ENCODE measurements around the gene MACROD2.
A peak's percentile ranks its signal among the peaks of the same experiment; 100 is the strongest.

MACROD2 gene

DNA sequence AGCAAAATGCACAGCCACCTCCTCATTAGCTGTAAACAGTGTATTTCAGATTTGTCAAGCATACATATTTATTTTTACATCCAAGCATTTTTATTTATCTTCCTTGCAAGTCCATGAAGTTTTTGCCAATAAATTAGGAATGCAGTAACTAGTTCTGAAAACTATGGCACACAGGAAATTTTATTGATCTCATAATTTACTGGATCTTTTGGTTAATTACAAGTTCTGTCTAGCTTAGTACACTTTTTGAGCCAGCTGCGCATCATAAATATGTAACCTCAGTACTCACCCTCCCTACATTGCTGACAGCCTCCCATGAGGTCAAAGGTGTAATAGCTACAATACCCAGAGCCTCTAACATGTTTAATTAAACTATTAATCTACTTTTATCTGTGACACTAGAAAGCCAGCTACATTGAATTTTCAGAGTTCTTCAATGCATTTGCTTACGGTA lies 1679.8 kb downstream of the MACROD2 start:
- no peak for DNase-seq

DNA sequence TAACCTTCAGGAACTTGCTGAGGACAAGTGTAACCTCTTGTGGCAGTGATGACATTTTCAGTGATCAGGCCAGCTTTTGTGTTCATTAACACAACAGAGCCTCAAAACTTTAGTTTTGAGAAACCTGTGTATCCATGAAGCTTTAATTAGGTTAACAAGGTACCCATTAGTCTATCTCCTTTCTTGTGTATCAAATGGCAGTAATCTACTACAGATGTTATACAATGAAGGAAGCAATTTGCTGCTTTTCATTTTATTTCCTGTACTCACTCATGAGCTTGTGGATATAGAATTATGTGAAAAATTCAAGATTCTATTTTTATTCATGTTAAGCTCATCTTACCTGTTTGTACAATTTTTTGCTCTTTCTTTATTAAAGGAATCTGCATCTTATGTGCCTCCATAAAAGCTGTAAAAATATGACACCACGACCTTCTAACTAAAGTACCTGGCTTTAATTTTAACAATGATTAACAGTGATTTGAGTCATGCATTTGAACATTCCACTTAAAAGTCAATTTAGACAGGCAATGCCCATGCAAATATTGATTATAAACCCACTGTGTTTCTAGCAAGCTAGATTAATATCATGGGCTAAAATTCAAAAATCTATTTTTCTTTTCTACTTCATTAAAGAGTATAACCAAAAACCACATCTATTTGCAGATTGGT lies 1680.6 kb downstream of the MACROD2 start:
- DNase-seq: no peak

DNA sequence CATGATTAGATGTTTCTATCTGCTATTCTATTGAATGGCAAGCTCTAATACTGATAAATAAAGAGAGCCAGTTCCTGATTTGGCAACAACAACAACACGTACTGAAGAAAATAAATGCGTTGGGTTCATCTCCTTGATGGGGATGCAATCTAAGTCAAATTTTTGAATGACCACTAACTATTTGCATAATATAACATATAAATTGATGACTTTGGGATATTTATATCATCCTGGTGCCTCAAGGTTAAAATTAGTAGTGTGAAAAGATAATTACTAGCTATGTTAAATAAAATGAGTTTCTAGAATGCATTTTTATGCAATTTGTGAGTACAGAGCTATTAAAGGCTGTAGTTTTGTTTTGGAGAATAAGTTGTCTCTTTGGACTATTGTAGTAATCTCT lies 1681.5 kb downstream of the MACROD2 start:
- no peak for DNase-seq

DNA sequence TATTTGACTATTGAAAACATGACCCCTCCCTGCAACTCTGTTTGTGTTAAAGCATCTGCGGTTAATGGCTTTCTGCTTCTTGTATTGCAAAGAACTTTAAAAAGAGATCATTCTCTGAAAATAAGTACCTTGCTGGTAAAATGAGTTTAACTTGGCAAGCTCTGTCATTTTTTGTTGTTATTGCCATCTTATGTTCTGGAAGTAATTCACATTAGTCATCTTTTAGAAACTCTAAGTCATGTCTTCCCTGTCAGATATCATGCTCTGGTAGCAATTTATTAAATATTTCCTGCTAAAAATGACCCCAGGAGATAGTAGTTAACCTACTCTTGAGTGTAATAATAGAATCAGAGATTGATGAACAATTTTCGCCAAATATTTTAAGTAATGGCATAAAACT lies 1687.4 kb downstream of the MACROD2 start:
- DNase-seq: no peak

DNA sequence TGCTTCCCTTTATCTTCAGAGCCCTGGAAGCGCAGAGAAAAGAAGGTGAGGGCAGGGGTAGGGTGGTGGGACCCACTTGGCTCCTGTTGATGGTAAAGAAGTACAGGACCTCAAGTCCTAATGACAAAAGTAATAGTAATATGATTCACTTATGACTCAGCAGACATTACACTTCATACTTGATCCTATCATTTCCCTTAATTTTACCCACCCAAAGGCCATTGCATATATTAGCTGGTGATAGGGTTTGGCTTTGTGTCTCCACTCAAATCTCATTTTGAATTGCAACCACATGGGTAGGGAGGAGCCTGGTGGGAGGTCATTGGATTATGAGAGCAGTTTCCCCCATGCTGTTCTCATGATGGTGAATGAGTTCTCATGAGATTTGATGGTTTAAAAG lies 1697.3 kb downstream of the MACROD2 start:
- no peak for DNase-seq

DNA sequence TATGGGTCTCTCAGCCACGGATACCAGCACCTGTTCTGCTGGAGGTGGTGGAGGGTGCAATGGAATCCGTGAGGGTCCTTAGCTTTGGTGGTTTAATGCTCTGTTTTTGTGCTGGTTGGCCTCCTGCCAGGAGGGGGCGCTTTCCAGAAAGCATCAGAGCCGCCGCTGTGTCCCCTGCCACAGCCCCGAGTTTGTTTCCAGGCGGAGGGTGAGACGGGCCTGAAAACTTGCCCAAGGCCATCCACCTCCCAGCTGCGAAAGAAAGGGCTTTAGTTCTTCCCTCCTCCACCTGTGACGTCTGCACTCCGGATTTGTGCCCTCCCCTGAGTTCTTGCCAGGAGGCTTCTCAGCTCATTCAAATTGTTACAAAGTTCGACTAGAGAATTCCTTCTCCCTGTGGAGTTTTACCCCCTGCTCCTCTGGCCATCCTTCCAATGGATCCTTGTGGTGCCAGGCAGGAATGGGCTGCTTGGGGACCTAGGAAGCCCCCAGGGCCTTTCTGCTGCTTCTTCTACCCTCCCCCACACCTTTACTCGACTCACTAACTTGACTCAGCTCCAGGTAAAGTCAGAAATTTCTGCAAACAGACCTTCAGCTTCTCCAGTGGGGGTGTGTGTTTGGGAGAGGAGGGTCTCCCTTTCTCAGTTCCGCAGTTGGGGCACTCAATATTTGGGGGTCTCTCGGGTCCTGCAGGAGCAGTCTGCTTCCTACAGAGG lies 1704.3 kb downstream of the MACROD2 start:
- DNase-seq: no peak

DNA sequence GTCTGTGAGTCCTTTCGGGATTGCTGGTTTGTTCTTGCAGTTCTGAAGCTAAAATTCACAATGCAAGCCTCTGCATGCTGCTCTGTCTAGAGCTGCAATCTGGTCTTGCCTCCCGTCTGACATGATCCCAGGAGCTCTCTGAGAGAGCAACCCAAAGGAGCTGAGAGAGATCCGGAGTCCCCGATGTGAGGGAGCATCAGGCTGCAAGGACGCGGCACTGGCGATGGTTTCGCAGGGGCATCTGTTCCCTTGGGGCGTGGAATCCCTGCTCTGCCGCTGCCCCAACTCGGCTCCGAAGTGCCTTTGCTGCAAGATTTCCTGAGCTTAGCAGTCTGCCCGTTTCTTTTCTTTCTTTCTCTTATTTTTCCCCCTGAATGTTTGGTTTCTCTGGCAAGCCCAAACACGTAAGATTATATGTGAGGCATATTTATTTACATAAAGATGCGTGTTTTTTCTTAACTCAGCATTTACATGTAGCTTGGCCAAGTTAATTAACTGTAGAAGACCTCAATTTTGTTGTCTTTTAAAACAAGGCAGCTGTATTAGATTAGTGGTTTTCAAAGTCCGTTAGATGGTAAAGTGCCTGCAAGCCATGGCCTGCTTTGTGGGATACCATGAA lies 1704.9 kb downstream of the MACROD2 start:
- DNase-seq: no peak

DNA sequence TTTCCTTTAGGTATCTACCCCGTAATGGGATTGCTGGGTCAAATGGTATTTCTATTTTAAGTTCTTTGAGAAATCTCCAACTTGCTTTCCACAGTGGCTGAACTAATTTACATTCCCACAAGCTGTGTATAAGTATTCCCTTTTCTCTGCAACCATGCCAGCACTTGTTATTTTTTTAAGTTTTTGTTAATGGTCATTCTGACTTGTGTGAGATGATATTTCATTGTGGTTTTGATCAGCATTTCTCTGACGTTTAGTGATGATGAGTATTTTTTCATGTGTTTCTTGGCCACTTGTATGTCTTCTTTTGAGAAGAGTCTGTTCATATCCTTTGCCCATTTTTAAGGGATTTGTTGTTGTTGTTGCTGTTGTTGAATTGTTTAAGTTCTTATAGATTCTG lies 1706.8 kb downstream of the MACROD2 start:
- DNase-seq: no peak

DNA sequence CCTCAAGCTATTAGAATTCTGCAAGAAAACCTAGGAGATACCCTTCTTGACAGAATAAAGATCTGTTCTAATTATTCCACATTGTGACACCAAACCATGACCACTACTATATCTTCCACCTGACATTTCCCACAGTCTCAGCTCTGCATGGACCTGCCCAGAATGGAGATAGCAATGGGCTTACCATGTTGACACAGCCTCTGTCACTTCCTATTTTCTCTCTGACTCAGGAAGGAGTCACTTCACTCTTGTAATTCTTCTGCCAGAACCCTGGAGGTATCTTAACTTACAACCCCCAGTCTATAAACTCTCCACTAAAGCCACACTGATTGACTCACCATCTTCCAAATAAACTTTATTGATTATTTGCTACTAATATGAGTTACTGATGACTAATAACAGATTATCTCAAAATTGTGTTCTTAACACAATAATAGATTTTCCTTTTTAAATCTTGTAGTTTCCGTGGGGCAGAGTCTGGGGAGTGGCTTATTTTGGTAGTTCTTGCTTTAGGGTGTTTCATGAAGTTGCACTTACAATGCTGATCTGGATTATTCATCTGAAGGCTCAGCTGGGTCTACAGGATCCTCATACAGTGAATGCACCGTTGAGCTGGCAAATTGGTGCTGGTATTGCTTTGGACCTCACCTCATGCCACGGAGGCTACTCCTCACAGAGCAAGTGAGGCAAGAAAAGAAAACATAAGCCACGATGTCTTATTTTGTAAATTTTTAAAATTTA lies 1708.0 kb downstream of the MACROD2 start:
- no peak for DNase-seq

DNA sequence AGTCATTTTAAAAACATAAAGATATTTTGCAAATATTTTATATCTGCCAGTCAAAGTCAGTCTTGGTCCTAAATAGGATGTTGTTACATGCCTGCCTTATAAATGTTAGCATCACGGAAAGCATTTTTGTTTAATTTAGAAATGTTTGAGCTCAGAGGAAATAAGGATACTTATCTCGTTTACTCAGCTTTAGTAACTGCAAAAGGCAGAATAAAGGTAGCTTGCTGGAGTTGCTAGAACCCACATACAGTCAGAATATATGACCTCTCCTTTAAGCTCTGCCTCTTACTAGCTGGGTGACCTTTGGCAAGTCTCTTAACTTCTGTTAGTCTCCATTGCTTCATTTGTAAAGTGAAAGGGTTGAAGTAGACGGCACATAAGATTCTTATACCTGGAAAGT lies 1710.7 kb downstream of the MACROD2 start:
- no peak for DNase-seq

DNA sequence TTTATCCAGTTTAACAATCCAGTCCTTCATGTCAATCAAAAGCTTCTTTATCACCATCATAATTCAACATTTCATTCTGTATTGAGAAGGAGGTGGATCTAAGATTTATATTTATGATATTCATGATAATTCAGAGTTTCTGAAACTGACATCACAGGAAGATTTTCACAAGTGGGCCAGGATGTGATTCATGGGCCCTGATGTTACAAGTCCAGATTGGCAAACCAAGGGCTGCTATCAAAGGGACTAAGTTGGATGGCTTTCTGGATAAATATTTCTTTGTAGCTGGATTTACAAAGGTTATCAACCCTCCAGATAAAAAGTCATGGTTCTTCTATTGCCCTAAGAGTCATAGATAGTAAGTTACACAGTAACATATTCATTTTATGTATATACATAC lies 1711.4 kb downstream of the MACROD2 start:
- DNase-seq: no peak

DNA sequence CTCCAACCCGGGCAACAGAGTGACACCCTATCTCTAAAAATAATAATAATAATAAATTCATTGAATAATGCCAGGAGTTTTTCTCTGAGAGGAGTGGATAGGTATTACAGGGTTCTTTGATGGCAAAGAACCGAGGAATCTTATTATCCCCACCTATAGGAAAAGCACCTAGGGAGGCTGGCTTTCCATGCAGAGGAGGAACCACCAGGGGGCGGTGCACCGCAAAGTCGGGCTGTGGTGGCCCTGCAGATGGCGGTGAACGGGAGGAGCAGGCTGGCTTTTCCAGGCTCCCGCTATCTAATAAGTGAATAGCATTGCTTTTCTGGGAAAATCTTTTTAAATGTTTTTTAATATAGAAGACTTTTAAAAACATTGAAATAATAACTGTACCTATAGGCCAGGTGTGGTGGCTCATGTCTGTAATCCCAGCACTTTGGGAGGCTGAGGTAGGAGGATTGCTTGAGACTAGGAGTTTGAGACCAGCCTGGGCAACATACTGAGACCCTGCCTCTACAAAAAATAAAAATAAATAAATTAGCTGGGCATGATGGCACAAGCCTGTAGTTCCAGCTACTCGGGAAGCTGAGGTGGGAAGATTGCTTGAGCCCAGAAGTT lies 1713.8 kb downstream of the MACROD2 start:
- DNase-seq: peak; percentile 23

DNA sequence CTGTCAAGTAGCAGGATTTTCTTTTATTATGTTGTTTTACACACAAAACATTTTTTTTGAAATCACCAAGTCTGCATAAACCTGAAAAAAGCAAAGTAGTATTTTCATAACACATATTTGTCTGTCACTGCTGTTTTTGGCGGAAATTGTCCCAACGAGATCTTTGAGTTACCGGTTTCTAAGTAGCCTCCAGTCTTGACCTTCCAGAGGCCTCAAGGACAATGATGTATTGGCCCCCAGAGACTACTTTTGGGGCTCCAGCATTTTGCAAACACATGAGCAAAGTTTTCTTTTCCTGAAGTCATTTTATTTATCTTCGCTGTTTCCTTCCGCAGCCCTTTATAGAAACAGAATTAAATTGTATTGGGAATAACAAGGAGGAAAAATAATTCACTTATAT lies 1715.3 kb downstream of the MACROD2 start:
- no peak for DNase-seq

DNA sequence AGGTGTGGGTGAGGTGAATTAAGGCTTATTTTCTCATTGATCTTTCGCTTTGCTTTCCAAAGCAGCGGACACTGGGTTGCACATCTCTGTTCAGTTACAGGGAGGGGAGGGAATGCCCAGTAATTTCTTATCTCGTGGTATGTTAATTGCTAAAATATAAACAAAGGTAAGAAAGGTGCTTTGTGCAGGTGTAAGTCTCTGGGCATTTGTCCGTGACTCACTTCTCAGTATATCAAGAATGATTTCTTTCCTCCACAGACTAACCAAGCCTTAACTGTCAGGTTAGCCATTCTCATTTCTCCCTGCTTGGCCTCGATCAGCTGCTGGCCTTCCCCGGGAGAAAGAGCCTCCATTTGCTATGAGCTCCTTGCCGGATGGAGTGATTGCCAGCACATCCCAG lies 1715.9 kb downstream of the MACROD2 start:
- no peak for DNase-seq

DNA sequence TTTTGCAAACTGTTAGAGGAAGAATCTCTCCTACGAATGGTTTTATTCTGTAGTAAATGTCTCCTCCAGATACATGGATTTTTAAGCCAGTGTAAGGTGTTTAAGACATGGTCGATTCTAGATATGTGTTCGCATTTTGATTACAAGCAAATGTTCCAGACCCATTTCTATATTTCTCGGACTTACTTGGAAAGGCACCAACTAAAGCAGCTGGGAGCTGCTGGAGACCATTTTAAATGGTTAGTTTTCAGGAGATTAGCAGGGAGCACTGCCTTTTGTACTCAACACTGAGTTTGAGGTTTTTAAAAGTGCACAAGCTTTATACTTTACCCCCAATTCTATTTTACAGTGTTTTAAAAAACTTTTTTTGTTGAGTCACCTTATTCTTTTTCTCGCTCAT lies 1720.9 kb downstream of the MACROD2 start:
- no peak for DNase-seq

DNA sequence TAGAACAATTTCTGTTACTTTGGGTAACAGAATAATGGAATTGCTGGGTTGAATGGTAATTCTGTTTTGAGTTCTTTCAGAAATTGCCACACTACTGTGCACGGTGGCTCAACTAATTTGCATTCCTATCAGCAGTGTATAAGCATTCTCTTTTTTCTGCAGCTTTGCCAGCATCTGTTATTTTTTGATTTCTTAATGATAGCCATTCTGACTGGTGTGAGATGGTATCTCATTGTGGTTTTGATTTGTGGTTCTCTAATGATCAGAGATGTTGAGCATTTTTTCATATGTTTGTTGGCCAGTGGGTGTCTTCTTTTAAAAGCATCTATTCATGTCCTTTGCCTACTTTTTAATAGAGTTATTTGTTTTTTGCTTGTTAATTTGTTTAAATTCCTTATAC lies 1731.1 kb downstream of the MACROD2 start:
- DNase-seq: no peak

DNA sequence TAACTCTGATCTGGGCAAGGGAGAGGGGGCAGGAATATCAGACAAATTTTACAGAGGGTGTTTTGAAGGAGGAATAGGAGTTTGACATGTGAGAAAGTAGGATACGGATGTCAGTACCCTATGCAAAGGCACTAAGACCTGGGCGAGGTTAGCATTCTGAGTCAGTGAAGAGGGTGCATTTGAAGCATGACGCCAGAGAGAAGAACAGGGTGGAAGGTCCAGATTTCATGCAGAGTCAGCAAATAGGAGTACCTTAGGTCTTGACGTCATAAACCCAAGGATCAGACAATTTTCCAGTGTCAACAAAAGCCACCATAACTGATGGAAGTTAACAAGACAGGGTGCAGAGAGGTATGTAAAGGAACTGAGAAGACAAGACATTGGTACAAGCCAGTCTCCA lies 1738.7 kb downstream of the MACROD2 start:
- no peak for DNase-seq

DNA sequence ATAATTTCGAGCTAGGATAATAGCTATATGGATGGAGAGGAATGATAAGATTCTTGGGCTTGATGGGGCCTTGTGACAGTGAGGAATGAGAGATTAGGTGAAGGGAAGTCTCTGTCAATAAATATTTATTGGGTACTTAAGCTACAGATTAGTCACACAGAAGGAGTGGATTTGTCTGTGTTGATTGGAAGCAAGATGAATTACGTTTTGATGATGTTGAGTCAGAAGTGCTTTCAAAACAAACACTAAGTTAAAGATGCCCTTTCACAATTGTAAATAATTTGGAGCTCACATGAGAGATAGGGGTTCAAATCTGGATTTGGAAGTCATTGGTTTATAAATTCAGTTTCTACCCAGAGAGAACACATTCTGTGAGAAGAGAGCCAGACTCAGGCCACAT lies 1743.7 kb downstream of the MACROD2 start:
- DNase-seq: peak; percentile 66

DNA sequence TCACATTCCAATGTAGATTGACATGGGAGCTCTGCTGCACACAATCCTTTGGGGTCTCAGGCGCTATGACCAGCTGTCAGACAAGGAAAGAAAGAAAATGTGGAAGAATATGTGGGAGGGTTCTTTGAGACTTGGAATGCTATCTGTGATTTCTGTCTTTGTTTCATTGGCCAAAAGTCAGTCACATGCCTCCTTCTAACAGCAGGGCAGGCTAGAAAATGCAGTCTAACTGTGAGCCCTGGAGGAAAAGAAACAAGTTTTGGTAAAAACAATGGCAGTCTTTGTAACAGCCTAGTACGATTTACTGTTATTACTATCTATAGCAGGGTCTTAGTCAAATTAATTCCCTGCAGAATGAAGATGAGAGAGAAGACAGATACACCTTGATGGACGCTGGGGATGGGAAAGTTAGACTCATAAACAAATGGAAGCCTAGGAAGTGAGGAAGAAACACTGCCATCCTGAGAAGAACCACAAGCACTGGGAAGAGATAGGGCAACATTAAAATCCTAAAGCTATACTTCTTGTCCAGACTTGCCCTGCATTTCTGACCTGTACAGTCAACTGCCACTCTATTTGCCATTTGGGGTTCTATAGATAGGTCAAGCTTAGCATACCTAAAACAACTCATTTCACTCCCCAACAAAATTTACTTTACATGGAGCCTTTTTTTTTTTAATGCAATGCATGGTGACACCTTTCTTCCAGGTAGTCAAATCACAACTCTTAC lies 1744.9 kb downstream of the MACROD2 start:
- no peak for DNase-seq

DNA sequence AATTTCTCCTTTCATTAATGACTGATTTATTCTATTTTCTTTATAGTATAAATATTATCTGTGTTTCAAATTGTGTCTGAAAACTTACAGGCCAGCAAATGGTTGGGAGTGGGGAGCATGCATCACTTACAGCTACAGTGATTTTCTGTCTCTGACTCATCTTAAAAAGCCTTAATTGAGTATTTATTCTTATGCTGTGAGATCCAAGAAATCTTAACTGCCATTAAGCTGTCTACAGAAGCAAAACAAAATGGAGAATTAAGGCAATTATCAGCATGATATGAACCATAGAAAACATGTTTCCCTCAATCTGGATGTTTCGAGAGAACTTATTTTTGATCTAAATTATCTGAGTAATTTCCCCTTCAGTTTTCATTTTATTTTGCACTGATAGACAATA lies 1746.8 kb downstream of the MACROD2 start:
- DNase-seq: no peak

DNA sequence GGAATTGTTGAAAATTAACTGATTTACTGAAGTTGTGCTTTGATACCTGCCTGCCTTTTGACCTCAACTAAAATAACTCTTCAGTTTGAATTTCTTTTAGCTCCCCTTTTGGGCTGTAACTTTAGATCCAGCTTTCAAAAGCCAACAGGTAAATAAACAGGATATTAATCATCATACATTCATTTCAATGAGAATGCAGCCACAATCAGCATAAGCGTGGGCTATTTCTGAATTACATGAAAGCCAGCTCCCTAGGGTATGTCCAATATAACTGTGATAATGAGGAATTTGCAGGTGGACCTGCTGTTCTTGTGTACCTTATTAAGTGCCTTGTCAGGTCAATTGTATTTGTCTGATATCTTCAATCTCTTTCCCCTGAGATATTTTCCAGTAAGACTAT lies 1747.3 kb downstream of the MACROD2 start:
- DNase-seq: no peak

DNA sequence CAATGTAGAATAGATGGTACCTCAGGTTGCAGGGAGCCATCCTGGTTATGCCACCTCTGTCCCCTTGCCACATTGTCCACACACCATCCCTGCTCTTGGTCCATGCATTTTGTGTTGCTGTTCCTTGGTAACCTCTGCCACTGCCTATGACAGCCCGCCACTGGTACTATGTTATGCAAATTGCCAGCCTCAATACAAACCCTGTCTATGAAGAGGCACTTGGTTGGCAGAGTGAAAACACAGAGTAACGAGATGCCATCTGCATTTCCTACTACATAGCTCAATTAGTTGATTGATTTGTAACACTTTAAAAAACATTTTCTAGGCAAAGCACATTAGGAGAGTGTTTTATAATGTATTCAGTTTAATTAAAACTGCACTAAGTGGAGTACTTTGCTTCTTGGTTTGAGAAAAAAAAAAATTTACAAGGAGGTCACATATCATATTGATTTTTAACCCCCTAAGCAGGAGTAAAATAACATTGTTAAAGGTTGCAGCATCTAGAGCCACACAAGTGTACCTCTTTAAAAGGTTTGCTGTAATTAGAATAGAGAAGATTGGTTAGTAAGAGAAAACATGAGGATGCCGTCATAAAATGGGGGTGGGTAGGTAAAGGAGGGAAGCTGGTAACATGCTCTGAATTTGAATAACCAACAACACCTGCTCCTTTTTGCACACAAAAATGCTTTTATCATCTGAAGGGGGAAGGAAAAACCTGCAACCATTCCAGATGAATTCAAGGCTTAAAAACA lies 1760.9 kb downstream of the MACROD2 start:
- no peak for DNase-seq

All from NCI-H82 (cell line).